GM12878 (cell line): ENCODE measurements around the gene CRACDL. TPM values are rescaled to one million over a fixed set of nuclear protein-coding genes. Genes with fewer than 3 reads are reported as not detected.

Experiments
- ATAC-seq: fragments of 200-7000 bp; cut with Tn5 transposase; 3 replicates; pipeline ENCODE4 v1.9.1; 2020; ENCODE audit warnings: mild to moderate bottlenecking, moderate library complexity
- BruUV-seq: library from RNA; stranded (reverse); fragments of 400-500 nt; replicated peaks from 2 replicates; lab custom pipeline; 2021; lab: Mats Ljungman, UMichigan
- CTCF ChIA-PET: fragments of 300-600 bp; sonication (Branson Sonifier 250); formaldehyde crosslinking; extraction: SDS; loops from one replicate; lab custom pipeline; 2021; ENCODE audit warnings: inconsistent platforms; lab: Yijun Ruan, JAX
- POLR2A ChIA-PET: fragments of 350-600 bp; formaldehyde crosslinking; extraction: SDS; loops from one replicate; lab custom pipeline; 2021; ENCODE audit warnings: inconsistent platforms; lab: Charles Lee
- RAD21 ChIA-PET: fragments of 300-600 bp; sonication (Branson Sonifier 250); formaldehyde crosslinking; loops from one replicate; lab custom pipeline; 2023; ENCODE audit warnings: antibody characterized with exemption; ENCODE audit not compliant: unreplicated experiment; lab: Charles Lee
- SMC1A ChIA-PET: fragments of 300-600 bp; sonication (Branson Sonifier 250); formaldehyde crosslinking; loops from one replicate; lab custom pipeline; 2023; ENCODE audit not compliant: unreplicated experiment, uncharacterized antibody; lab: Charles Lee
- DNase-seq: peaks from one replicate; pipeline ENCODE4 v3.0.0-alpha.2; 2011; ENCODE audit warnings: low read depth, low spot score
- FAIRE-seq: peaks from 3 replicates; lab custom pipeline; 2011; peaks lifted over from hg19 to GRCh38; lab: Jason Lieb, UNC
- H2AFZ ChIP-seq: 2 replicates; pipeline ENCODE4 v1.6.0; 2011; ENCODE audit warnings: low read depth, low read length, control low read depth; ENCODE audit not compliant: control insufficient read depth
- H3K27ac ChIP-seq: 2 replicates; pipeline ENCODE4 v1.5.1; 2011; ENCODE audit warnings: control low read depth; ENCODE audit not compliant: control insufficient read depth, insufficient read depth
- H3K27me3 ChIP-seq, 2 experiments: replicated peaks in 1 of 2; 2 replicates each; pipeline versions ENCODE4 v1.6.0 to v1.6.1; 2011; ENCODE audit warnings: low read length in 1 of 2; ENCODE audit not compliant: control insufficient read depth in 2 of 2, insufficient read depth in 2 of 2
- H3K36me3 ChIP-seq, 2 experiments: 2 replicates each; pipeline ENCODE4 v1.5.1; 2011; ENCODE audit warnings: low read length in 1 of 2; ENCODE audit not compliant: control insufficient read depth in 2 of 2, insufficient read depth in 2 of 2
- H3K4me1 ChIP-seq: 2 replicates; pipeline ENCODE4 v1.6.1; 2011; ENCODE audit warnings: mild to moderate bottlenecking, low read length, moderate library complexity, mixed read lengths; ENCODE audit not compliant: control insufficient read depth, insufficient read depth
- H3K4me2 ChIP-seq: 2 replicates; pipeline ENCODE4 v1.6.0; 2011; ENCODE audit warnings: control low read depth; ENCODE audit not compliant: control insufficient read depth, insufficient read depth
- H3K4me3 ChIP-seq: fragments of 200-600 bp; sonication (generic); 2 replicates; pipeline ENCODE4 v1.5.1; 2016
- H3K79me2 ChIP-seq: 2 replicates; pipeline ENCODE4 v1.6.0; 2011; ENCODE audit warnings: low read length; ENCODE audit not compliant: control insufficient read depth, insufficient read depth
- H3K9ac ChIP-seq: 2 replicates; pipeline ENCODE4 v1.8.0; 2011; ENCODE audit warnings: low read length, control low read depth, mixed read lengths; ENCODE audit not compliant: control insufficient read depth, insufficient read depth
- H3K9me3 ChIP-seq: replicated peaks from 3 replicates; pipeline ENCODE4 v1.5.1; 2011; ENCODE audit warnings: mild to moderate bottlenecking, low read length; ENCODE audit not compliant: control insufficient read depth, insufficient read depth
- H4K20me1 ChIP-seq: 2 replicates; pipeline ENCODE4 v1.6.0; 2011; ENCODE audit not compliant: control insufficient read depth, insufficient read depth
- ATF7 ChIP-seq: fragments of 450-650 bp; IDR thresholded peaks from 2 replicates; pipeline ENCODE4 v1.6.1; 2016; ENCODE audit warnings: low read depth, mild to moderate bottlenecking
- BACH1 ChIP-seq: fragments of 450-650 bp; IDR thresholded peaks from 2 replicates; pipeline ENCODE4 v1.6.1; 2017; ENCODE audit warnings: mild to moderate bottlenecking, borderline replicate concordance
- BCLAF1 ChIP-seq: fragments of 450-650 bp; IDR thresholded peaks from 2 replicates; pipeline ENCODE4 v1.6.1; 2017; ENCODE audit warnings: antibody characterized with exemption, mild to moderate bottlenecking, moderate library complexity
- EP300 ChIP-seq, 2 experiments: fragments of 150-350 bp in 1 of 2; IDR thresholded peaks; 2 replicates each; pipeline ENCODE4 v1.6.1; 2011 to 2012; ENCODE audit warnings: low read depth in 2 of 2, low read length in 2 of 2, borderline replicate concordance in 1 of 2, improper control_type of control experiment in 1 of 2, inconsistent platforms in 1 of 2; ENCODE audit not compliant: control insufficient read depth in 1 of 2
- ETV6 ChIP-seq, 2 experiments: fragments of 450-650 bp in 1 of 2; IDR thresholded peaks in 1 of 2; conservative IDR thresholded peaks in 1 of 2; 2 replicates each; pipeline ENCODE4 v1.6.1; 2014; ENCODE audit warnings: antibody characterized with exemption in 1 of 2, borderline replicate concordance in 1 of 2, low read depth in 1 of 2, mild to moderate bottlenecking in 1 of 2, moderate library complexity in 1 of 2
- MEF2B ChIP-seq: fragments of 450-650 bp; IDR thresholded peaks from 2 replicates; pipeline ENCODE4 v1.6.1; 2018; ENCODE audit warnings: mild to moderate bottlenecking, moderate library complexity; ENCODE audit not compliant: partially characterized antibody, poor library complexity, severe bottlenecking
- NR2F1 ChIP-seq: fragments of 450-650 bp; conservative IDR thresholded peaks from 2 replicates; pipeline ENCODE4 v1.6.1; 2017; ENCODE audit warnings: mild to moderate bottlenecking
- POU2F2 ChIP-seq: IDR thresholded peaks from 3 replicates; pipeline ENCODE4 v1.6.1; 2011; ENCODE audit warnings: low read depth, mild to moderate bottlenecking, low read length, borderline replicate concordance
- RB1 ChIP-seq: fragments of 450-650 bp; formaldehyde crosslinking; IDR thresholded peaks from 2 replicates; pipeline ENCODE4 v1.6.1; 2017; ENCODE audit warnings: mild to moderate bottlenecking, borderline replicate concordance
- SREBF2 ChIP-seq: IDR thresholded peaks from 2 replicates; pipeline ENCODE4 v1.6.1; 2012; ENCODE audit warnings: mild to moderate bottlenecking, low read length
- TAF1 ChIP-seq: IDR thresholded peaks from 2 replicates; pipeline ENCODE4 v1.6.1; 2011; ENCODE audit warnings: mild to moderate bottlenecking, low read depth, low read length, borderline replicate concordance
- TCF7 ChIP-seq: IDR thresholded peaks from 2 replicates; pipeline ENCODE4 v1.6.1; 2014; ENCODE audit warnings: antibody characterized with exemption, borderline replicate concordance
- USF2 ChIP-seq: IDR thresholded peaks from 2 replicates; pipeline ENCODE4 v1.6.1; 2011; ENCODE audit warnings: low read depth, low read length, improper control_type of control experiment, borderline replicate concordance
- ZBTB33 ChIP-seq: fragments of 450-650 bp; IDR thresholded peaks from 2 replicates; pipeline ENCODE4 v1.6.1; 2017; ENCODE audit warnings: mild to moderate bottlenecking
- ZNF24 ChIP-seq: fragments of 450-650 bp; IDR thresholded peaks from 2 replicates; pipeline ENCODE4 v1.6.1; 2017; ENCODE audit warnings: antibody characterized with exemption, mild to moderate bottlenecking
- whole genome bisulfite sequencing: methylation state at CpG from one replicate; pipeline ENCODE4 v1.1.6; 2016; ENCODE audit warnings: low lambda C conversion rate; ENCODE audit not compliant: insufficient replicate concordance, insufficient coverage; ENCODE audit errors: missing lambda C conversion rate; 5-methylcytosine and 5-hydroxymethylcytosine counted together
- in situ Hi-C: fragments of 300-500 bp; cut with MboI; formaldehyde crosslinking; loops from 9 replicates; pipeline ENCODE4 v1.14.3; 2018; ENCODE audit warnings: mixed read lengths
- intact Hi-C: fragments of 100-400 bp; cut with micrococcal nuclease; formaldehyde crosslinking; loops from one replicate; pipeline ENCODE4 v1.14.2; 2022; ENCODE audit not compliant: unreplicated experiment
- polyA plus RNA-seq, 11 experiments: library from polyadenylated mRNA; depleted of rRNA in 4 of 11; unstranded in 6 of 11; stranded (reverse) in 5 of 11; fragments of >200 nt; fragmentation: Nextera tagmentation in 4 of 11; fragmentation: Illumina TruSeq in 1 of 11; extraction: Ambion mirVana in 4 of 11; extraction: Trizol in 1 of 11; gene quantifications; 1 replicate in 1 of 11; 2 replicates in 10 of 11; pipeline versions ENCODE4 v1.2.1 to v1.2.3, GENCODE V29; 2011 to 2016; ENCODE audit warnings: inconsistent platforms in 2 of 11, missing spikeins in 2 of 11, low read depth in 1 of 11
- total RNA-seq, 4 experiments: library from RNA; depleted of rRNA in 3 of 4; stranded (reverse); fragments of >200 nt in 3 of 4; fragmentation: Illumina TruSeq in 1 of 4; extraction: Trizol in 1 of 4; gene quantifications; 2 replicates each; pipeline versions ENCODE4 v1.2.1 to v1.2.3, GENCODE V29; 2013 to 2021
- TF ChIP-seq, protein P1 (sequence below): fragments of 450-650 bp; formaldehyde crosslinking; IDR thresholded peaks from 2 replicates; pipeline ENCODE4 v1.5.0; 2022; ENCODE audit warnings: mild to moderate bottlenecking, missing genetic modification characterization

CRACDL gene
- total and polyA plus RNA-seq, 10 of the 15 experiments (the other 5 are each of a cell fraction or from before 2014, with no cell fraction given) = 0.03 to 0.72 (median 0.14) TPM

DNA sequence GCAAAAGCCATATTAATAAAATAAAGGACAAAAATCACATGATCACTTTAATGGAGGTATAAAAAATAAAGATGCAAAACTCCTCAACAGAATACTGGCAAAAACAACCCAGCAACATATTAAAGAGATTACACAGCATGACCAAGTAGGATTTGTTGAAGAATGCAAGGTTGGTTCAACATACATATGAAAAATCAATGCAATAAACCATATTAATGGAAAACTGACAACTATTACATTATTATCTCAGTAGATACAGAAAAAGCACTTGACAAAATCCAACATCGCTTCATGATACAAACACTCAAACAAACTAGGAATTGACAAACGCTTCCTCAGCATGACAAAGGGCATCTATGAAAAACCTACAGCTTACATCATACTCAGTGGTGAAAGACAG, 76.7 kb downstream of the CRACDL start:
- CTCF ChIA-PET = no interaction called here
- no peak overlapping the region for H3K4me3 ChIP-seq
- H3K36me3 ChIP-seq = no peaks in the 10 kb centered on the region
- in situ Hi-C loops = no loop called here
- no peak overlapping the region for H3K9ac ChIP-seq
- H3K9me3 ChIP-seq = no peaks in the 10 kb centered on the region; the same call in 1 of the 3 replicates
- H3K27ac ChIP-seq = no peak overlapping the region
- no TSS peak for BruUV-seq
- no peaks in the 10 kb centered on the region for H3K4me1 ChIP-seq
- no peak overlapping the region for H3K4me2 ChIP-seq
- DNase-seq = no peak
- POLR2A ChIA-PET = no interaction called here
- H2AFZ ChIP-seq = no peak overlapping the region
- no peaks in the 10 kb centered on the region for H3K79me2 ChIP-seq
- intact Hi-C loops = no loop called here
- no peak for ATAC-seq
- WGBS = 44% methylated on average over 2 of the region's 2 CpGs
- RAD21 ChIA-PET = no interaction called here
- no peaks in the 10 kb centered on the region for H4K20me1 ChIP-seq
- SMC1A ChIA-PET = no interaction called here
- H3K27me3 ChIP-seq = no peaks in the 10 kb centered on the region
- no peak for FAIRE-seq
- TF ChIP-seq, protein P1, sequence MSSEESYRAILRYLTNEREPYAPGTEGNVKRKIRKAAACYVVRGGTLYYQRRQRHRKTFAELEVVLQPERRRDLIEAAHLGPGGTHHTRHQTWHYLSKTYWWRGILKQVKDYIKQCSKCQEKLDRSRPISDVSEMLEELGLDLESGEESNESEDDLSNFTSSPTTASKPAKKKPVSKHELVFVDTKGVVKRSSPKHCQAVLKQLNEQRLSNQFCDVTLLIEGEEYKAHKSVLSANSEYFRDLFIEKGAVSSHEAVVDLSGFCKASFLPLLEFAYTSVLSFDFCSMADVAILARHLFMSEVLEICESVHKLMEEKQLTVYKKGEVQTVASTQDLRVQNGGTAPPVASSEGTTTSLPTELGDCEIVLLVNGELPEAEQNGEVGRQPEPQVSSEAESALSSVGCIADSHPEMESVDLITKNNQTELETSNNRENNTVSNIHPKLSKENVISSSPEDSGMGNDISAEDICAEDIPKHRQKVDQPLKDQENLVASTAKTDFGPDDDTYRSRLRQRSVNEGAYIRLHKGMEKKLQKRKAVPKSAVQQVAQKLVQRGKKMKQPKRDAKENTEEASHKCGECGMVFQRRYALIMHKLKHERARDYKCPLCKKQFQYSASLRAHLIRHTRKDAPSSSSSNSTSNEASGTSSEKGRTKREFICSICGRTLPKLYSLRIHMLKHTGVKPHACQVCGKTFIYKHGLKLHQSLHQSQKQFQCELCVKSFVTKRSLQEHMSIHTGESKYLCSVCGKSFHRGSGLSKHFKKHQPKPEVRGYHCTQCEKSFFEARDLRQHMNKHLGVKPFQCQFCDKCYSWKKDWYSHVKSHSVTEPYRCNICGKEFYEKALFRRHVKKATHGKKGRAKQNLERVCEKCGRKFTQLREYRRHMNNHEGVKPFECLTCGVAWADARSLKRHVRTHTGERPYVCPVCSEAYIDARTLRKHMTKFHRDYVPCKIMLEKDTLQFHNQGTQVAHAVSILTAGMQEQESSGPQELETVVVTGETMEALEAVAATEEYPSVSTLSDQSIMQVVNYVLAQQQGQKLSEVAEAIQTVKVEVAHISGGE (CRISPR knock-in tag) = no peak
- TF ChIP-seq NR2F1 = no peak
- TF ChIP-seq TCF7 = no peak
- no peak for TF ChIP-seq ATF7
- no peak for TF ChIP-seq BCLAF1
- TF ChIP-seq ETV6 (conservative IDR thresholded peaks at IDR 0.05 in 1 of 2, IDR thresholded peaks at IDR 0.05 in 1 of 2; ENCODE audit: borderline replicate concordance in 1 of 2, low read depth in 1 of 2) = no peak
- no peak for TF ChIP-seq ZBTB33
- no peak for TF ChIP-seq SREBF2
- TF ChIP-seq TAF1 = no peak
- TF ChIP-seq POU2F2 = no peak
- TF ChIP-seq ZNF24 = no peak
- no peak for TF ChIP-seq MEF2B
- TF ChIP-seq USF2 = no peak
- TF ChIP-seq BACH1 = no peak
- no peak for TF ChIP-seq RB1
- no peak for TF ChIP-seq EP300 (IDR thresholded peaks at IDR 0.05; ENCODE audit: borderline replicate concordance in 1 of 2, control insufficient read depth in 1 of 2, low read depth in 2 of 2, low read length in 2 of 2)
